Measurements from ENCODE around the gene ARHGAP23. TPM values are rescaled to one million over a fixed set of nuclear protein-coding genes. Genes with fewer than 3 reads are reported as not detected.

The ARHGAP23 gene
- total RNA-seq, 1 experiment from 2014 or later = 140 TPM

DNA sequence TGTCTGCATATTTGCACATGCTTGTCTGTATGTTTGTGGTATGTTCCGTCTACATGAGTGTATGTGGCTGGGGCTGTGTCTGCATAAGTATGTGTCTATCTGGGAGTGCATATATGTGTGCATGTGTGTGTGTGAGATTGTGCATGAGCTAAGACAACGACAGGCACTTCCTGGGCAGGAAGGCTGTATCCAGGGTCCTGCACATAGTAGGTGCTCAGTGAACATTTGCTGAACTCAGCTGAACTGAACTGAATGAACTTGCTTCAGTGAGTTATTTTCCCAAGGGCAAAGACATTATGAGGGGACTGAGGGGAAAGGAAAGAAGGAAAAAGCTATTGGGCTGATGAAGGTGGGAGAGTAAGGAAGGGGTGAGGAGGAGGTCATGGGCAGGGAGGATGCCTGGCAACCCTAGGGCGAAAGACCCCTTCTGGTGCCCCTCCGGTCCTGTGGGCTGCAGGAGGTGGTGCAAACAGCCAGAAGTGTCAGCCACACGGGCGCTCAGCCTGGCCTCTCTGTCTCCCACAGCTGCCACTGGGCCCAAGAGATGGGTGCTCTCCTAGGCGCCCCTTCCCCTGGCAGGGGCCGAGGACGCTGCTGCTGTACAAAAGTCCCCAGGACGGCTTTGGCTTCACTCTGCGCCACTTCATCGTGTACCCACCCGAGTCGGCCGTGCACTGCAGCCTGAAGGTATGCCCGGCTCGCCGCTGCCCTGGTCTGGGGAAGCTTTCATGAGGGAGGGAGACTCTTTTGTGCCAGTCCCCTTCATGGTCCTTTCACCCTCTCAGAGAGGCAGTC is 29.5 kb downstream of the ARHGAP23 start:
- no peak overlapping the region for H3K4me3 Mint-ChIP-seq (ENCODE audit: low read depth, unreplicated experiment)
- H3K27ac Mint-ChIP-seq (ENCODE audit: unreplicated experiment) = no peak overlapping the region
- H3K9me3 Mint-ChIP-seq (ENCODE audit: low read depth, unreplicated experiment) = no peaks in the 10 kb centered on the region
- peaks cover 10% of the 10 kb centered on the region for H3K27me3 Mint-ChIP-seq (ENCODE audit: unreplicated experiment)
- H3K4me1 Mint-ChIP-seq (ENCODE audit: low read depth, unreplicated experiment) = peaks cover 28% of the 10 kb centered on the region
- TF ChIP-seq, protein P1, sequence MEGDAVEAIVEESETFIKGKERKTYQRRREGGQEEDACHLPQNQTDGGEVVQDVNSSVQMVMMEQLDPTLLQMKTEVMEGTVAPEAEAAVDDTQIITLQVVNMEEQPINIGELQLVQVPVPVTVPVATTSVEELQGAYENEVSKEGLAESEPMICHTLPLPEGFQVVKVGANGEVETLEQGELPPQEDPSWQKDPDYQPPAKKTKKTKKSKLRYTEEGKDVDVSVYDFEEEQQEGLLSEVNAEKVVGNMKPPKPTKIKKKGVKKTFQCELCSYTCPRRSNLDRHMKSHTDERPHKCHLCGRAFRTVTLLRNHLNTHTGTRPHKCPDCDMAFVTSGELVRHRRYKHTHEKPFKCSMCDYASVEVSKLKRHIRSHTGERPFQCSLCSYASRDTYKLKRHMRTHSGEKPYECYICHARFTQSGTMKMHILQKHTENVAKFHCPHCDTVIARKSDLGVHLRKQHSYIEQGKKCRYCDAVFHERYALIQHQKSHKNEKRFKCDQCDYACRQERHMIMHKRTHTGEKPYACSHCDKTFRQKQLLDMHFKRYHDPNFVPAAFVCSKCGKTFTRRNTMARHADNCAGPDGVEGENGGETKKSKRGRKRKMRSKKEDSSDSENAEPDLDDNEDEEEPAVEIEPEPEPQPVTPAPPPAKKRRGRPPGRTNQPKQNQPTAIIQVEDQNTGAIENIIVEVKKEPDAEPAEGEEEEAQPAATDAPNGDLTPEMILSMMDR (IDR thresholded peaks at IDR 0.05; ENCODE audit: unreplicated experiment) = no peak
- DNase-seq = no peak
- CTCF ChIA-PET = interaction anchor here (0.5 to 0.8 kb wide), 4 partner anchors 9 to 347 kb away, joined by 3 to 6 read pairs (median 3); no protein-coding TSS in a partner anchor
- BruUV-seq (replicated peaks) = no TSS peak
- intact Hi-C loops (cut with micrococcal nuclease; ENCODE audit: unreplicated experiment) = no loop called here
- peaks cover 29% of the 10 kb centered on the region for H3K36me3 Mint-ChIP-seq (ENCODE audit: insufficient read depth, unreplicated experiment)

GRCh38 chr17:38458521-38458920 is 30.3 kb downstream of the ARHGAP23 start:
- Mint-ChIP-seq H3K36me3 (ENCODE audit: insufficient read depth, unreplicated experiment) (peaks cover 21% of the 10 kb centered on the region), H3K4me3 (ENCODE audit: low read depth, unreplicated experiment) (no peak overlapping the region), H3K27me3 (ENCODE audit: unreplicated experiment) (peaks cover 3% of the 10 kb centered on the region), H3K9me3 (ENCODE audit: low read depth, unreplicated experiment) (no peaks in the 10 kb centered on the region), H3K4me1 (ENCODE audit: low read depth, unreplicated experiment) (peaks cover 21% of the 10 kb centered on the region), H3K27ac (ENCODE audit: unreplicated experiment) (no peak overlapping the region)
- intact Hi-C loops (cut with micrococcal nuclease; ENCODE audit: unreplicated experiment) = no loop called here
- no peak for DNase-seq
- CTCF ChIA-PET = interaction anchor here (0.6 to 1.3 kb wide), 4 partner anchors 10 to 346 kb away, joined by 3 to 6 read pairs (median 3); no protein-coding TSS in a partner anchor
- BruUV-seq (replicated peaks) = no TSS peak
- TF ChIP-seq, protein P1 (IDR thresholded peaks at IDR 0.05; ENCODE audit: unreplicated experiment) = no peak

DNA sequence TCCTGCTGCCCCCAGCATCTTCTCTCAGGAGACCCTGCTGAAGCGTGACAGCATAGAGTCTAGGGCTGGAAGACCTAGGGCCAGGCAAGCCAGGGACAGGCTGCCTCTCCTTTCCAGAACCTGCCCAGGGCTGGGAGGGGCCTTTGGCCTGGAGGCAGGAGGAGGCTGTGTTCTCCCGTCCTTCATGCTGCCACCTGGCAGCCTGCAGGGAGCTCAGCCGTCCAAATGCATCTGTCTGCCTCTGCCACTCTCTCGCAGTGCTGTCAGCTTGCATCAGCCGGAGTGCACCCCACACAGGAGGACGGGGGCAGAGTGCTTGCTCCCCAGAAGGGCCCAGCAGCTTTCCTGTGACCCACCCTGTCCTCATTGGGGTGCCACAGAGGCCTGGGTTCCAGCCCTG is 31.3 kb downstream of the ARHGAP23 start:
- no peaks in the 10 kb centered on the region for H3K27me3 Mint-ChIP-seq (ENCODE audit: unreplicated experiment)
- peaks cover 17% of the 10 kb centered on the region for H3K36me3 Mint-ChIP-seq (ENCODE audit: insufficient read depth, unreplicated experiment)
- no peak overlapping the region for H3K4me3 Mint-ChIP-seq (ENCODE audit: low read depth, unreplicated experiment)
- intact Hi-C loops (cut with micrococcal nuclease; ENCODE audit: unreplicated experiment) = no loop called here
- TF ChIP-seq, protein P1 (IDR thresholded peaks at IDR 0.05; ENCODE audit: unreplicated experiment) = peak; percentile 7
- CTCF ChIA-PET = interaction anchor here (1.3 kb wide), 1 partner anchor 22 kb away, joined by 3 read pairs; no protein-coding TSS in a partner anchor
- no peak for DNase-seq
- peaks cover 27% of the 10 kb centered on the region for H3K4me1 Mint-ChIP-seq (ENCODE audit: low read depth, unreplicated experiment)
- no peaks in the 10 kb centered on the region for H3K9me3 Mint-ChIP-seq (ENCODE audit: low read depth, unreplicated experiment)
- no TSS peak for BruUV-seq (replicated peaks)
- no peak overlapping the region for H3K27ac Mint-ChIP-seq (ENCODE audit: unreplicated experiment)

- TF ChIP-seq, protein P1 (IDR thresholded peaks at IDR 0.05; ENCODE audit: unreplicated experiment) = no peak
- H3K27ac Mint-ChIP-seq (ENCODE audit: unreplicated experiment) = no peak overlapping the region
- CTCF ChIA-PET = interaction anchor here (0.9 kb wide), 2 partner anchors 26 to 111 kb away, joined by 3 to 4 read pairs; no protein-coding TSS in a partner anchor
- intact Hi-C loops (cut with micrococcal nuclease; ENCODE audit: unreplicated experiment) = no loop called here
- no peaks in the 10 kb centered on the region for H3K27me3 Mint-ChIP-seq (ENCODE audit: unreplicated experiment)
- no peaks in the 10 kb centered on the region for H3K9me3 Mint-ChIP-seq (ENCODE audit: low read depth, unreplicated experiment)
- no TSS peak for BruUV-seq (replicated peaks)
- no peak overlapping the region for H3K4me3 Mint-ChIP-seq (ENCODE audit: low read depth, unreplicated experiment)
- no peak for DNase-seq
- peaks cover 17% of the 10 kb centered on the region for H3K36me3 Mint-ChIP-seq (ENCODE audit: insufficient read depth, unreplicated experiment)
- H3K4me1 Mint-ChIP-seq (ENCODE audit: low read depth, unreplicated experiment) = peaks cover 21% of the 10 kb centered on the region
Observed at GRCh38 chr17:38460082-38460715, 31.9 kb downstream of the ARHGAP23 start.

All from Calu3 (cell line).